HepG2 (cell line): Measurements from ENCODE around the gene UNC79. TPM values are rescaled to one million over a fixed set of nuclear protein-coding genes. Genes with fewer than 3 reads are reported as not detected.

Experiments
- ATAC-seq: fragments of 200-7000 bp; cut with Tn5 transposase; 3 replicates; pipeline ENCODE4 v1.9.1; 2020; ENCODE audit warnings: mild to moderate bottlenecking, moderate library complexity
- BruUV-seq: library from RNA; stranded (reverse); fragments of 400-500 nt; replicated peaks from 2 replicates; lab custom pipeline; 2021; lab: Mats Ljungman, UMichigan
- CTCF ChIA-PET: fragments of 300-600 bp; formaldehyde crosslinking; extraction: SDS; loops from one replicate; lab custom pipeline; 2021; ENCODE audit warnings: low total read pairs, inconsistent platforms, low intra/inter-chr PET ratio; lab: Yijun Ruan, JAX
- POLR2A ChIA-PET: fragments of 350-600 bp; sonication (Branson Sonifier 250); formaldehyde crosslinking; loops from one replicate; lab custom pipeline; 2020; ENCODE audit warnings: antibody characterized with exemption, inconsistent platforms; lab: Yijun Ruan, JAX
- DNase-seq: peaks from one replicate; pipeline ENCODE4 v3.0.0-alpha.2; 2015; ENCODE audit warnings: low spot score
- FAIRE-seq: peaks from 3 replicates; lab custom pipeline; 2011; peaks lifted over from hg19 to GRCh38; lab: Jason Lieb, UNC
- H2AFZ ChIP-seq: one replicate; pipeline ENCODE4 v1.6.1; 2011; ENCODE audit warnings: low read length, inconsistent platforms
- H3K27ac ChIP-seq: fragments of 300-600 bp; 3 replicates; pipeline ENCODE4 v1.8.0; 2011; ENCODE audit warnings: mixed run types, mild to moderate bottlenecking, mixed read lengths, low read length, inconsistent platforms; ENCODE audit not compliant: insufficient read depth; ENCODE audit errors: extremely low read length
- H3K27me3 ChIP-seq, 2 experiments: fragments of 200-600 bp in 1 of 2; 2 replicates in 1 of 2; 3 replicates in 1 of 2; pipeline versions ENCODE4 v1.6.0 to v1.8.0; 2011; ENCODE audit warnings: low read length in 2 of 2, mild to moderate bottlenecking in 2 of 2, moderate library complexity in 2 of 2, inconsistent platforms in 1 of 2; ENCODE audit not compliant: insufficient read depth in 2 of 2, control insufficient read depth in 1 of 2
- H3K36me3 ChIP-seq, 2 experiments: fragments of 200-600 bp in 1 of 2; replicated peaks in 1 of 2; 2 replicates in 1 of 2; 3 replicates in 1 of 2; pipeline versions ENCODE4 v1.5.1 to v1.8.0; 2011; ENCODE audit warnings: low read length in 2 of 2, inconsistent platforms in 1 of 2; ENCODE audit not compliant: insufficient read depth in 2 of 2, control insufficient read depth in 1 of 2
- H3K4me1 ChIP-seq: 2 replicates; pipeline ENCODE4 v1.5.1; 2012; ENCODE audit warnings: low read length, inconsistent platforms; ENCODE audit not compliant: insufficient read depth
- H3K4me2 ChIP-seq: 2 replicates; pipeline ENCODE4 v1.6.0; 2011; ENCODE audit warnings: low read depth, low read length, inconsistent platforms
- H3K4me3 ChIP-seq, 3 experiments: fragments of 200-600 bp in 1 of 3; sonication (generic), shearing (Covaris generic) in 1 of 3; replicated peaks in 1 of 3; 2 replicates each; pipeline ENCODE4 v1.5.1; 2011 to 2016; ENCODE audit warnings: low read length in 3 of 3, inconsistent platforms in 2 of 3, low read depth in 2 of 3, mild to moderate bottlenecking in 2 of 3, control low read depth in 1 of 3, mixed read lengths in 1 of 3; ENCODE audit not compliant: insufficient read depth in 1 of 3
- H3K79me2 ChIP-seq: one replicate; pipeline ENCODE4 v1.6.1; 2011; ENCODE audit warnings: low read length, inconsistent platforms; ENCODE audit not compliant: insufficient read depth
- H3K9ac ChIP-seq: 2 replicates; pipeline ENCODE4 v1.6.0; 2011; ENCODE audit warnings: mild to moderate bottlenecking, low read depth, low read length, inconsistent platforms; ENCODE audit not compliant: insufficient read depth
- H3K9me3 ChIP-seq: 2 replicates; pipeline ENCODE4 v1.5.1; 2012; ENCODE audit warnings: mild to moderate bottlenecking, low read length
- H4K20me1 ChIP-seq: 2 replicates; pipeline ENCODE4 v1.6.0; 2011; ENCODE audit warnings: inconsistent platforms, mild to moderate bottlenecking, low read length, moderate library complexity; ENCODE audit not compliant: insufficient read depth
- MYC ChIP-seq: sonication (generic); formaldehyde crosslinking; IDR thresholded peaks from 2 replicates; pipeline ENCODE4 v1.9.0; 2021; ENCODE audit warnings: missing genetic modification reagents, borderline replicate concordance
- RARA ChIP-seq: IDR thresholded peaks from 2 replicates; pipeline ENCODE4 v1.6.1; 2016; ENCODE audit warnings: missing genetic modification reagents, missing compliant biosample characterization
- RARG ChIP-seq: sonication (generic); formaldehyde crosslinking; IDR thresholded peaks from 2 replicates; pipeline ENCODE4 v1.4.0; 2020; ENCODE audit warnings: low read depth, mild to moderate bottlenecking, missing genetic modification reagents
- SETDB1 ChIP-seq: sonication (generic); formaldehyde crosslinking; IDR thresholded peaks from 2 replicates; pipeline ENCODE4 v1.5.1; 2020; ENCODE audit warnings: missing genetic modification reagents, mild to moderate bottlenecking, borderline replicate concordance
- TEAD3 ChIP-seq: optimal IDR thresholded peaks from 2 replicates; pipeline ENCODE3; 2016; ENCODE audit warnings: borderline replicate concordance
- ZNF24 ChIP-seq: fragments of 450-650 bp; IDR thresholded peaks from 2 replicates; pipeline ENCODE4 v1.6.1; 2017; ENCODE audit warnings: antibody characterized with exemption, mild to moderate bottlenecking
- ZNF33B ChIP-seq: sonication (generic); formaldehyde crosslinking; IDR thresholded peaks from 2 replicates; pipeline ENCODE4 v1.5.1; 2020; ENCODE audit warnings: mild to moderate bottlenecking, missing genetic modification reagents
- ZNF446 ChIP-seq: sonication (generic); formaldehyde crosslinking; IDR thresholded peaks from 2 replicates; pipeline ENCODE4 v1.5.0; 2020; ENCODE audit warnings: mild to moderate bottlenecking, missing genetic modification reagents
- WGBS: methylation state at CpG from one replicate; pipeline ENCODE4 v1.1.6; 2017; ENCODE audit warnings: low lambda C conversion rate; 5-methylcytosine and 5-hydroxymethylcytosine counted together
- in situ Hi-C: cut with HindIII; loops from 2 replicates; pipeline ENCODE4 v1.10.0; 2017; ENCODE audit warnings: low pct_unique_long_range_greater_than_20kb; ENCODE audit not compliant: extremely low pct_ligation_motif_present
- intact Hi-C: fragments of 100-400 bp; cut with micrococcal nuclease; formaldehyde crosslinking; loops from one replicate; pipeline ENCODE4 v1.10.0; 2022; ENCODE audit not compliant: unreplicated experiment
- polyA plus RNA-seq, 8 experiments: library from polyadenylated mRNA; depleted of rRNA in 3 of 8; stranded (reverse) in 7 of 8; unstranded in 1 of 8; fragments of >200 nt; fragmentation: Illumina TruSeq in 4 of 8; extraction: Trizol in 4 of 8; gene quantifications; 2 replicates each; pipeline versions ENCODE4 v1.2.1 to v1.2.3, GENCODE V29; 2011 to 2016; ENCODE audit warnings: low read depth in 4 of 8, missing spikeins in 1 of 8, mixed read lengths in 1 of 8; ENCODE audit not compliant: insufficient read depth in 1 of 8
- total RNA-seq, 5 experiments: library from RNA; depleted of rRNA; stranded (reverse); fragments of >200 nt; fragmentation: Illumina TruSeq; extraction: Trizol; gene quantifications; 2 replicates each; pipeline ENCODE4 v1.2.3, GENCODE V29; 2016; ENCODE audit warnings: low read depth in 1 of 5
- TF ChIP-seq, protein P1 (sequence below): sonication (generic); formaldehyde crosslinking; IDR thresholded peaks from 2 replicates; pipeline ENCODE4 v1.4.0; 2020; ENCODE audit warnings: mild to moderate bottlenecking, missing genetic modification reagents
- TF ChIP-seq, protein P2 (sequence below): sonication (generic); formaldehyde crosslinking; IDR thresholded peaks from 2 replicates; pipeline ENCODE4 v1.4.0; 2020; ENCODE audit warnings: low read depth, mild to moderate bottlenecking, missing genetic modification reagents

UNC79 gene
- total and polyA plus RNA-seq, 2 of the 13 experiments (the other 11 are each of a cell fraction or from before 2014, with no cell fraction given), result under 0.01 TPM; not detected in 1

DNA sequence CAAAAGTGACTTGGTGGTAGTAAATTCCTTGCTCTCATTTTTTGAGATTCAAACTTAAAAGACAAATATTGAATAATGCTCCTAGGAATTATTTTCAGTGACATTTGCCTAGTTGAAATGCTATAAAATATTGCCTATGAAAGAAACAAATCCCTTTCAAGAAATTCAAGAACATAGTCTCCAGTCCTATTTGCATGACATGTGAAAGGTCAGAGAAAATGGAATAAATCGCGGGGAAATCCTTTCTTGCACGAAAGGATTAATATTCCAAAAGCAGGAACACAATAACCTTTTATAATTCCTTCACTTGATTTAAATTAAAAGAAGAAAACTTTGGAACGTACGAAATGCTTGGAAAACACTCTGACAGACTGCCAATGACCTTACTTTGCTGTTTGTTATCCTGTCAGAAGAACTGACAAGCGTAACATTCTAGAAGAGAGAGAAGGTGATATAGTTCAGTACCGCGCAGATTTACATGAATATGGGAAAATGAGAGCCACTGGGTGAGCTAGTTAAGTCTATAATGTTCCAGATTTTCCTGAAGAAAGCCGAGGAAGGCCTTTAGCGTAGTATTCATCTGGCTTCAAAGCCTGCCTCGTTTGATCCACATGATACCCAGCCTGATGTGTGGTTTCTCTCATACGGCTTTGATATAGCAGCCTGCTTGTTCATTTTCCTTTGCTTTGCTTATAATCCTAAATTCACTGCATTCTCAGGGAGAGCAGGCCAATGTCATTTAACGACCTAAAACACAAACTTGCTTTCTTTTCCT, 254.6 kb downstream of the UNC79 start:
- DNase-seq (no peak), ATAC-seq (no peak)
- in situ Hi-C loops, result no loop called here
- CTCF ChIA-PET, result no interaction called here
- intact Hi-C loops, result no loop called here
- POLR2A ChIA-PET, result no interaction called here
- Histone ChIP-seq H3K9me3 (no peaks in the 10 kb centered on the region), H3K9ac (no peak overlapping the region), H3K27ac (no peak overlapping the region), H3K79me2 (no peaks in the 10 kb centered on the region), H2AFZ (no peak overlapping the region), H3K4me2 (no peak overlapping the region), H3K4me1 (peaks cover 14% of the 10 kb centered on the region), H3K36me3 (no peaks in the 10 kb centered on the region), H4K20me1 (no peaks in the 10 kb centered on the region)
- BruUV-seq, result no TSS peak
- 38% methylated on average over 13 of the region's 13 CpGs for WGBS
- TF ChIP-seq ZNF446 (CRISPR knock-in tag) (no peak), ZNF24 (no peak), SETDB1 (no peak), RARG (CRISPR knock-in tag) (no peak), ZNF33B (CRISPR knock-in tag) (no peak), RARA (CRISPR knock-in tag) (no peak), TEAD3 (no peak), MYC (no peak)
- TF ChIP-seq, protein P1, sequence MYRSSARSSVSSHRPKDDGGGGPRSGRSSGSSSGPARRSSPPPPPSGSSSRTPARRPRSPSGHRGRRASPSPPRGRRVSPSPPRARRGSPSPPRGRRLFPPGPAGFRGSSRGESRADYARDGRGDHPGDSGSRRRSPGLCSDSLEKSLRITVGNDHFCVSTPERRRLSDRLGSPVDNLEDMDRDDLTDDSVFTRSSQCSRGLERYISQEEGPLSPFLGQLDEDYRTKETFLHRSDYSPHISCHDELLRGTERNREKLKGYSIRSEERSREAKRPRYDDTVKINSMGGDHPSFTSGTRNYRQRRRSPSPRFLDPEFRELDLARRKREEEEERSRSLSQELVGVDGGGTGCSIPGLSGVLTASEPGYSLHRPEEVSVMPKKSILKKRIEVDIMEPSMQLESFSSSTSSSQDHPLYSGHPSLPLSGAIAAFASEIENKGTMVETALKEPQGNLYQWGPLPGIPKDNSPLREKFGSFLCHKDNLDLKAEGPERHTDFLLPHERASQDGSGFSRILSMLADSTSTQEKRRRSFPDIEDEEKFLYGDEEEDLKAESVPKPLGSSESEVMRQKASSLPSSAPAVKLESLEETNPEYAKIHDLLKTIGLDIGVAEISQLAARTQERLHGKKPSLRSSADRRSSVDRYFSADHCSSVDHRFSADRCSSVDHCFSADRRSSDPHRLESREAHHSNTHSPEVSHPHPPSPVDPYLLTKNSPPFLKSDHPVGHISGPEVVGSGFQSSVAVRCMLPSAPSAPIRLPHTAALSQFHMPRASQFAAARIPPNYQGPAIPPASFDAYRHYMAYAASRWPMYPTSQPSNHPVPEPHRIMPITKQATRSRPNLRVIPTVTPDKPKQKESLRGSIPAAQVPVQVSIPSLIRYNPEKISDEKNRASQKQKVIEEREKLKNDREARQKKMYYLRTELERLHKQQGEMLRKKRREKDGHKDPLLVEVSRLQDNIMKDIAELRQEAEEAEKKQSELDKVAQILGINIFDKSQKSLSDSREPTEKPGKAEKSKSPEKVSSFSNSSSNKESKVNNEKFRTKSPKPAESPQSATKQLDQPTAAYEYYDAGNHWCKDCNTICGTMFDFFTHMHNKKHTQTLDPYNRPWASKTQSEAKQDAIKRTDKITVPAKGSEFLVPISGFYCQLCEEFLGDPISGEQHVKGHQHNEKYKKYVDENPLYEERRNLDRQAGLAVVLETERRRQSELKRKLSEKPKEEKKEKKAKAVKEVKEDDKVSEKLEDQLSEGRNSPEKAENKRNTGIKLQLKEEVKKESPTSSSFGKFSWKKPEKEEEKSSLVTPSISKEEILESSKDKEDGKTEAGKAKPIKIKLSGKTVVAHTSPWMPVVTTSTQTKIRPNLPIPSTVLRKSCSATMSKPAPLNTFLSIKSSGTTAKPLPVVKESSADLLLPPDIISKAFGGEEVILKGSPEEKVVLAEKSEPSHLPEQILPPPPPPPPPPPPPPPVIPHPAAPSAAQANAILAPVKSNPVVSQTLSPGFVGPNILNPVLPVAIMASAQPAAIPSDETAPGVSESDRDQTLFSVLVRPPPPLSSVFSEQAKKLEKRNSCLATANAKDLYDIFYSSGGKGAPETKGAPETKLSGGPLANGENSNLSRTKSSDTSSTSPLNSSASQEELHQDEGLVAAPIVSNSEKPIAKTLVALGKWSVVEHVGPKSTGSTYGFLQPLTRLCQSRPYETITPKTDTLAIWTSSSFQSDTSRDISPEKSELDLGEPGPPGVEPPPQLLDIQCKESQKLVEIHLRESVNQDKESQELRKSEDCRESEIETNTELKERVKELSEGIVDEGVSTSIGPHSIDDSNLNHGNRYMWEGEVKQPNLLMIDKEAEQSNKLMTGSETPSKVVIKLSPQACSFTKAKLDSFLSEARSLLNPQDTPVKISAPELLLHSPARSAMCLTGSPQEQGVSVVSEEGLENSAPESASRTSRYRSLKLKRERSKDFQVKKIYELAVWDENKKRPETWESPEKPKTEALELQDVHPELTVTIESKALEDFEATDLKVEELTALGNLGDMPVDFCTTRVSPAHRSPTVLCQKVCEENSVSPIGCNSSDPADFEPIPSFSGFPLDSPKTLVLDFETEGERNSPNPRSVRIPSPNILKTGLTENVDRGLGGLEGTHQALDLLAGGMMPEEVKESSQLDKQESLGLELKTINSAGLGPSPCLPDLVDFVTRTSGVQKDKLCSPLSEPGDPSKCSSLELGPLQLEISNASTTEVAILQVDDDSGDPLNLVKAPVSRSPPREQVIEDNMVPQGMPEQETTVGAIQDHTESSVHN (CRISPR knock-in tag), result no peak
- TF ChIP-seq, protein P2, sequence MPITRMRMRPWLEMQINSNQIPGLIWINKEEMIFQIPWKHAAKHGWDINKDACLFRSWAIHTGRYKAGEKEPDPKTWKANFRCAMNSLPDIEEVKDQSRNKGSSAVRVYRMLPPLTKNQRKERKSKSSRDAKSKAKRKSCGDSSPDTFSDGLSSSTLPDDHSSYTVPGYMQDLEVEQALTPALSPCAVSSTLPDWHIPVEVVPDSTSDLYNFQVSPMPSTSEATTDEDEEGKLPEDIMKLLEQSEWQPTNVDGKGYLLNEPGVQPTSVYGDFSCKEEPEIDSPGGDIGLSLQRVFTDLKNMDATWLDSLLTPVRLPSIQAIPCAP (CRISPR knock-in tag), result no peak
- TF ChIP-seq, all 625 proteins: peak for 0
- no peak overlapping the region for H3K4me3 ChIP-seq
- FAIRE-seq, result no peak
- peaks cover 0 to 11% of the 10 kb centered on the region in 2 experiments; a peak in 1 of 5 replicates for H3K27me3 ChIP-seq
